PC-3 (cell line): ENCODE results near the gene L3MBTL1.

Experiments used
- EZH2 ChIP-seq: fragments of 300-600 bp; sonication (generic); IDR thresholded peaks from one replicate; pipeline ENCODE4 v1.6.1; 2017; ENCODE audit warnings: antibody characterized with exemption, mild to moderate bottlenecking, low read length; ENCODE audit not compliant: unreplicated experiment
- TF ChIP-seq, protein P1 (sequence below): fragments of 300-600 bp; sonication (generic); conservative IDR thresholded peaks from 2 replicates; pipeline ENCODE4 v1.5.1; 2017; ENCODE audit warnings: antibody characterized with exemption, low read depth, mild to moderate bottlenecking, low read length

- no peak for TF ChIP-seq EZH2
- TF ChIP-seq, protein P1, sequence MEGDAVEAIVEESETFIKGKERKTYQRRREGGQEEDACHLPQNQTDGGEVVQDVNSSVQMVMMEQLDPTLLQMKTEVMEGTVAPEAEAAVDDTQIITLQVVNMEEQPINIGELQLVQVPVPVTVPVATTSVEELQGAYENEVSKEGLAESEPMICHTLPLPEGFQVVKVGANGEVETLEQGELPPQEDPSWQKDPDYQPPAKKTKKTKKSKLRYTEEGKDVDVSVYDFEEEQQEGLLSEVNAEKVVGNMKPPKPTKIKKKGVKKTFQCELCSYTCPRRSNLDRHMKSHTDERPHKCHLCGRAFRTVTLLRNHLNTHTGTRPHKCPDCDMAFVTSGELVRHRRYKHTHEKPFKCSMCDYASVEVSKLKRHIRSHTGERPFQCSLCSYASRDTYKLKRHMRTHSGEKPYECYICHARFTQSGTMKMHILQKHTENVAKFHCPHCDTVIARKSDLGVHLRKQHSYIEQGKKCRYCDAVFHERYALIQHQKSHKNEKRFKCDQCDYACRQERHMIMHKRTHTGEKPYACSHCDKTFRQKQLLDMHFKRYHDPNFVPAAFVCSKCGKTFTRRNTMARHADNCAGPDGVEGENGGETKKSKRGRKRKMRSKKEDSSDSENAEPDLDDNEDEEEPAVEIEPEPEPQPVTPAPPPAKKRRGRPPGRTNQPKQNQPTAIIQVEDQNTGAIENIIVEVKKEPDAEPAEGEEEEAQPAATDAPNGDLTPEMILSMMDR = no peak
Measured at GRCh38 chr20:43534016-43534415, 26.5 kb downstream of the L3MBTL1 start.
